NOMO-1 treated with DMSO at 0.1 percent for 48 hours (cell line): ENCODE results near the gene PTMA.
"Not testable (repeated sequence)": the region's sequence is repeated elsewhere in the genome, so short reads cannot be mapped to it uniquely, and the experiment has no call there.

ENCODE experiments used
- DNase-seq: peaks from one replicate; lab custom pipeline; 2025; ENCODE audit not compliant: unreplicated experiment; lab: John Stamatoyannopoulos, UW

The PTMA gene

DNA sequence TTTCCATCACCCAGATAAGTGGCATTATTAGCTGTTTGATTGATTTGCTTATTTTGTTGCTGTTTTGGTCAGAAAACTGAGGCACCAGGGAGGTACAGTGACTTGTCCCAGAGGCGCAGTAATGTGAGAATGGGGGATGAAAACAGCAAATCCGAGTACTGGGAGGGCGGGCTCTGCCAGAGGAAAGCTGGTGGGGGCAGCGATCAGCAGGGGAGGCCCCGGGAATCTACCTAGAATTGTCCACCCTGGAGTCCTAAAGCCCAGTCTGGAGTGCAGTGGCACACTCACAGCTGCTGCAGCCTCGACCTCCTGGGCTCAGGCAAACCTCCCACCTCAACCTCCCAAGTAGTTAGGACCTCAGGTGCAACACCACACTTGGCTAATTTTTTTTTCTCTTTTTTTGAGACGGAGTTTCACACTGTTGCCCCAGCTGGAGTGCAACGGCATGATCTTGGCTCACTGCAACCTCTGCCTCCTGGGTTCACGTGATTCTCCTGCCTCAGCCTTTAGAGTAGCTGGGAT, 17.0 kb upstream of the PTMA start:
- no peak for DNase-seq

DNA sequence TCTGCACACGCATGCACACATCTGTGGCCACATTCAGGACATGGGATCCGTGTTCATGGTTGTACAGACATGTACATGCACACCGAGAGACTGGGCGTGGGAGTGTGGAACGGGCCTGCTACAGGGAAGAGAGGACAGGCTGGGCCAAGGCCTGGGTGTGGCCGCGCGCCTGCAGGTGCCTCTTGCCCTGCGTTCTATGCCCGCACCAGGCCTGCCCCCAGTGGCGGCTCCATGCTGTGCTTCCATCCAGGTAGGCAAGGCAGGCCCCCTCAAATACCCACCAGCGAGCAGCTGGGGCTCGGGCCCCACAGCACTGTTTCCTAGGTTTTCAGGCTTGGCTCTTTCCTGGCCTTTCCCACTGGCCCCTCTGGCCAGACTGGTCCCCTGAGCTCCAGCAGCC, 15.5 kb upstream of the PTMA start:
- DNase-seq = no peak

DNA sequence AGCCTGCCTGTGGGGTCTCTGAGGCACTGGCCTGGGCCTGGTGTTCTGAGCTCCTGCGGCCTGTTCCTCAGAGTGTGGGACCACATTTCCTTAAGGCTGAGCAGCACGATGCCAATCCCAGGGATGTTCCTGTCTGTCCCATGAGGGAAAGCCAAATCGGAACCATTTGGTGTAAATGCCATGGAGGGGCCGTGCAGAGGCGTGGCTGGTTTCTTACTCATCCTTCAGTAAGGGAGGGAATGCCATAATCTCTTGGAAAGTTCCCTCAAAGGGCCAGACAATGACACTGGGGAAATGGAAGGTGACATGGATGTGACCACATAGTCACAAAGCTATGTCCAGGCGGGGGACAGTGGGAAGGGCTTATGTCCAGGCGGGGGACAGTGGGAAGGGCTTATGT, 14.4 kb upstream of the PTMA start:
- no peak for DNase-seq

DNA sequence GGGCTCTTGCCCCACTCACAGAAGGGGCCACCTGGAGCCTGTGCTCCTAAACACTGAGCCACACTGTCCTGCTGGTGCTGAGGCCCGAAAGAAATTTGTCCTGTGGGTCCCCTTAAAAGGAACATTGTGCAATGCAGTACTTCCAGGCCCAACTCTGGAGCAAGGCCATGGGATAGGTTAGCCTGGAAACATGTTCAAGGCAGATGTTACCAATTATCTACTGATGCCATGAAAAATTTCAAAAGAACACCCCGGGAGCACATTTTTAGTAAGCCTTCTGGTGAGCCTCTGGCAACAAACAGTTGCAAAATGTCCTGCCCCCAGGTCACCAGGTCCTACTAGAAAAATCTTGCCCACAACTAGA, 12.3 kb upstream of the PTMA start:
- DNase-seq = no peak

DNA sequence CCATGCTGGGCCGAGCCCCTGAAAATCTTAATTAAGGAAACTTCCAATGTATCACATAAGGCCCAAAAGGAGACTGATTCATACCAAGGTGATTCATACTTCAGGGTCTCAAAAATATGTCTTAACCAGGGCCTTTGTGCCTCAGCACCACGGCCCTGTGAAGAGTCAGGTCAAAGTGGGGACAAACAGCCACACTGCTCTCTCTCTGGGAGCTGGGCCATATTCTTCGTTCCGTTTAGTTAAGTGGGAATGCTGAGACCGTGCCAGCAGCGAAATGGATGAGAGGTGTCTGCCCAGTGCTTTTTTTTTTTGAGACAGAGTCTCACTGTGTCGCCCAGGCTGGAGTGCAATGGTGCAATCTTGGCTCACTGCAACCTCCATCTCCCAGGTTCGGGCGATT, 9.3 kb upstream of the PTMA start:
- no peak for DNase-seq

DNA sequence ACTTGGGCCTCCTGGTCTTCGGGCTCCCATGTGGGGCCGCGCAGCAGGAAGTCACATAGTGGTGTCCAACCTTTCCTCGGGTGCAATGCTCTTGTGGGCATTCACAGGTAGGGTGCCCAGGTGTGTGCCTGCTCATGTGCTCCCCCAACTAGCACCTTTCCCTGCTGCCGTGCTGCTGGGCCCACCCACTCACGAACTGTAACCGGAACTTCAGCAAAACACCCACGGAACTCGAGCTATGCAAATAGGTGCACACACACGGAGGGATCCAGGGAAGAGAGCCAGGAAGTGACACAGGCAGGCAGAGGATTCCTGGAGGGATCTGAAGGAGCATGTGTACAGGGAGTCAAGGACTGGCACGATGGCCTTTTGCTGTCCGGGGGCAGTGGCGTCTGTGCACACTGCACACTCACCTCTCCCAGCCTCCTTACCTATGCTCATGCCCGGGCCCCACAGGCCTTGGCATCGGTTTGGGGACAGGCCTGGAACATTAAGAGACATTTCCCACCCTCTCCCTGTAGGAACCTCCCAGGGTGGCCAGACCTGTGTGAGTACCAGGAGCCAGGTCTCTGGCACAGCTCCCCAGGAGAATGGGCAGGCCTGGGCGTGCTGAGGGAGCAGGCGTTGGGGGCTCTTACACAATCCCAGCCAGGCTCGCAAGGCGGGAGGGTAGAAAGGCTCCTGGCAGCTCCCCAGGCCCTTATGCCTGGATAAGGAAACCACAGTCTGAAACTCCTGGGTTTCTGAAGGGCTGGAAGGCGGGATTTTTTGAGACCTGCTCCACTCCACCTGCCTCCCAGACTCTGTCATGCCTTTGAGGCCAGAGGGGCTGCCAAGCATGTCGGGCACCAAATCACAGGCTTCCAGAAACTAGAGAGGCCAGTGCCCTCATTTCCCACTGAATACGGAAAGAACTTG, 6.6 kb upstream of the PTMA start:
- peak; percentile 20 for DNase-seq

DNA sequence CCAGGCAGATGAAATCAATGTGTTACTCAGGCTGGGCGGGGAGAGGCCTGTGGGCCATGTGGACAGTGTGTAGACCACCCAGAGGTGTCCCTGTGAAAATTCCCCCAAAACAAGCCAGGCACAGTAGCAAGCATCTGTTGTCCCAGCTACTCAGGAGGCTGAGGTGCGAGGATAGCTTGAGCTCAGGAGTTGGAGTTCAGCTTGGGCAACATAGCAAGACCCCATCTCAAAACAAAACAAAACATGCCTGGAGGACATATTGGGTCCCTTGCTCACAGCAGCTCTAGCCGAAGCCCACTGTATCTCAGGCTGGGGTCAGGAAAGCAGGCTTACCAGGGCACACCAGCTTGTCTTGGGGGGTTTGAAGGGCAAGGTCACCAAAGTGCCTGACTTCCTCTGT, 4.3 kb upstream of the PTMA start:
- DNase-seq = no peak

- peak; percentile 96 for DNase-seq
These were observed 1.3 kb upstream of the PTMA start for GRCh38 chr2:231706731-231707624.

DNA sequence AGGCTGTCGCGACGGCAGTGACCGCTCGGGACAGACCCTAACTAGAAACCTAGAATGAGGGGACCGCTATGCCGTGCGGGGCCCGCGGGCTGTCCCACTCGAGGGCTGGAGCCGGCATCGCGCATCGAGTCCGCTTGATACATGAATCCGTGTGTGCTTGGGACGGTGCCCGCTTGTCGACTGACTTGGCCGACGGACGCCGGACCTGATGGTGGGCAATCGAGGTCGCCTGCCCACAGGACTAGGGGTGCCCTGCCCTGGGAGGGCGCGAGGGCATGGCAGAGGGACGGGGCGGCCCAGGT, 749 bp upstream of the PTMA start:
- DNase-seq = peak; percentile 44

- DNase-seq = no peak
These were observed 679 bp downstream of the PTMA start for GRCh38 chr2:231708773-231709635.

GRCh38 chr2:231709636-231709980, 1.3 kb downstream of the PTMA start:
- DNase-seq = peak; percentile 32

GRCh38 chr2:231709981-231710798, 1.9 kb downstream of the PTMA start:
- DNase-seq = peak; percentile 66

GRCh38 chr2:231710799-231711676, 2.7 kb downstream of the PTMA start:
- DNase-seq = peak; percentile 48

DNA sequence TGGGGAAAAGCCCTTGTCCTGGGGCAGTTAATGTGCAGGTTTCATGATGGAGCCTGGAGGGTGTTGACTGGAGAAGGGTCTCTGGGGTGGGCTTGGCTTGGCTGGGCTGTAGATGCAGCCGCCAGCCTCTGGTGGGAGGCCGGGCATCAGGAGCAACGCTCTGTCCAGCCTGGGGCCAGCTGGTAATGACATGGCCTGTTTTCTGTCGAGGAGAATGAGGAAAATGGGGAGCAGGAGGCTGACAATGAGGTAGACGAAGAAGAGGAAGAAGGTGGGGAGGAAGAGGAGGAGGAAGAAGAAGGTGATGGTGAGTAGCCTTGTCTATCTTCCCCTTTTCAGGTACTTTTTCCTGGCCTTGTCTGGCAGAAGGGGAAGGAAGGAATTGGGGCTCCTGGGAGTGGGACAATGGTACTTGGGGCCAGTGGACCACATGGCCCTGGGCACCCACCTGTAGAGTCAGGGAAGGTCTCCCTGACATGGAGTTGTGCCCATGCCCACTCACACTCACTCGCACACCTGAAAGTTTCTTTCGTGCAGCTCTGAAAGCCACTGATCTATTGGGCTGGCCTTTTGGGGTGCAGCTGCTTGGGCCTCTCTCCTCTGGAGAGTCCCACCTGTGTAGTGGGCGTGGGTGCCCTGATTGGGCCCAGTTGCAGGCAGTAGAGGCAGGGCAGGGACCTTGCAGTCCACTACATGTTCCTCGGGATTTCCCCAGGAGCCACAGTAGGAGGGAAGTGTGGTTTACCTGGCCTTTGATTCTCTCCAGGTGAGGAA, 3.5 kb downstream of the PTMA start:
- no peak for DNase-seq

DNA sequence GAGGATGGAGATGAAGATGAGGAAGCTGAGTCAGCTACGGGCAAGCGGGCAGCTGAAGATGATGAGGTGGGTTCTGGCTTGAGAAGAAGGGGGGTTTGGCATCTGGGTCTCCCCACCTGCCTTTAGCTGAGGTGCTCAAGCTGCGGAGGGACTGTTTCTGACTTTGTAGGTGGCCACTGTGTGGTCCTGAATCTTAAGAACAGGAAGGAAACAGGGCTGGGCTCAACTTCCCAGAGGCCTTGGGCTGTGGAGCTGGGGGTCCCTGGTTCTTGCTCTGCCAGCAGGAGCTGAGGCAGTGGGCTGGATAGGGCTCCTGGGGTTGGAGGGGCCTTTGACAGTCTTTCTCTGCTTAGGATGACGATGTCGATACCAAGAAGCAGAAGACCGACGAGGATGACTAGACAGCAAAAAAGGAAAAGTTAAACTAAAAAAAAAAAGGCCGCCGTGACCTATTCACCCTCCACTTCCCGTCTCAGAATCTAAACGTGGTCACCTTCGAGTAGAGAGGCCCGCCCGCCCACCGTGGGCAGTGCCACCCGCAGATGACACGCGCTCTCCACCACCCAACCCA, 4.2 kb downstream of the PTMA start:
- DNase-seq = not testable (repeated sequence)

DNA sequence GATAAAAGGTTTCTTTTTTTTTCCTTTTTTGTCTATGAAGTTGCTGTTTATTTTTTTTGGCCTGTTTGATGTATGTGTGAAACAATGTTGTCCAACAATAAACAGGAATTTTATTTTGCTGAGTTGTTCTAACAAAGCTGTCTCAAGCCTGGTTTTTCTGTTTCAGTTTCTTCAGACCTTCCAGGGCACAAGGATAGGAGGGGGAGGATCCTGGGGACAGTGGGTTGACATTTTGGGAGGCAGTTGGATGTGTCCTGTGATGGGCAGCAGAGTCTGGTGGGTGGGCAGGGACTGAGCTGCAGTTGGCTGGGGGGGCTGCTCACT, 5.0 kb downstream of the PTMA start:
- DNase-seq = not testable (repeated sequence)

DNA sequence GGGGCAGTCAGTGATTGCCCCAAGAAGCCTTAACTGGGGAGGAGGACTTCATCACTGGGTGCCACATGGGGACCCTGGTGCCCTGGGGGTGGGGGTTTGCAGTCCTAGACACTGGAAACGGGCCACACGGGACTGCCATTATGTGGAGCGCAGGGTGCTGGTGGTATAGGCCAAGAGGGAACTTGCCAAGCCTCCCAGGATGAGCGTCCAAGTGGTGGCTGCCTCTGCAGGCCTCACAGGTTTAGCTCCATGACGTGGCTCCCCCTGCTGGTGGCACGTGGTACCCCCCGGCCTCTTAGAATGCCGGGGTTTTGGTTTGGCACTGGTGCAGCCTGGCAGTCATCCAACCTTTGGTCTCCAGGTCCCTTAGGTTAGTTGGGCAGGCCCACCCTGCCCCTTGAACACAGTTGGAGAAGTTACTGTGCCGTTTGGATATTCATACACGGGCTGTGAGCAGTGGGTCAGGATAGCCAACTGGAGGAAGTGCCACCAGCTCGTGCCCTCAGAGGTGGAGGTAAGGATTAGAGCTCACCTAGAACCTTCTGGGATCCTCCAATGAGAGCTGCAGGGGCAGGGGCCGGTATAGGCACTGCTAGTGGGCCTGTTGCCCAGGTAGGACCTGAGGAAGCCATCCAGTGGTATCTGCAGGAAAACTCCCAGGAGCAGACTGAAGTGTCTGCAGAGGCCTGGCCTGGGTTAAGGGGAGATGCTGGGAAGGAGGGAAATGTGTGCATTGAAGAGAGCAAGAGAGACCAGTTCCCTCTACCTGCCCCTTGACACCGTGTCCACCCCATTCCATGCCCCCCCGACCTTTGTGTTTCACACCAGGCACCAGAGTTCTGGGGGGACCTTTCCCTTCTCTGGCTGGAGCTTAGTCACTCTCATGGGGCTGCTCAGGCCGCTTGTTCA, 5.7 kb downstream of the PTMA start:
- DNase-seq = peak; percentile 80
